ENCODE data around the gene UBXN2A.
"Not testable (repeated sequence)": the region's sequence is repeated elsewhere in the genome, so short reads cannot be mapped to it uniquely, and the experiment has no call there.

The UBXN2A gene

GRCh38 chr2:23976883-23977282 lies 36.6 kb downstream of the UBXN2A start:
- H3K27ac Mint-ChIP-seq = no peak overlapping the region
- no peak overlapping the region for H3K4me3 Mint-ChIP-seq
- no peaks in the 10 kb centered on the region for H3K27me3 Mint-ChIP-seq
- peaks cover 2% of the 10 kb centered on the region for H3K36me3 Mint-ChIP-seq
- H3K4me1 Mint-ChIP-seq (ENCODE audit: low read depth) = no peaks in the 10 kb centered on the region
- H3K9me3 Mint-ChIP-seq (ENCODE audit: low read depth) = no peaks in the 10 kb centered on the region

GRCh38 chr2:23988371-23988770 lies 48.1 kb downstream of the UBXN2A start:
- Mint-ChIP-seq H3K27ac (no peak overlapping the region), H3K36me3 (peaks cover 4% of the 10 kb centered on the region), H3K27me3 (no peaks in the 10 kb centered on the region), H3K4me3 (no peak overlapping the region), H3K9me3 (ENCODE audit: low read depth) (no peaks in the 10 kb centered on the region), H3K4me1 (ENCODE audit: low read depth) (no peaks in the 10 kb centered on the region)

- Mint-ChIP-seq H3K9me3 (ENCODE audit: low read depth) (no peaks in the 10 kb centered on the region), H3K27ac (no peak overlapping the region), H3K36me3 (peaks cover 4% of the 10 kb centered on the region)
These were observed 52.7 kb downstream of the UBXN2A start for GRCh38 chr2:23992931-23993330.

GRCh38 chr2:23993736-23994269 lies 53.5 kb downstream of the UBXN2A start:
- Mint-ChIP-seq H3K27ac (no peak overlapping the region), H3K4me1 (ENCODE audit: low read depth) (no peaks in the 10 kb centered on the region), H3K36me3 (peaks cover 6% of the 10 kb centered on the region), H3K9me3 (ENCODE audit: low read depth) (no peaks in the 10 kb centered on the region), H3K27me3 (no peaks in the 10 kb centered on the region), H3K4me3 (no peak overlapping the region)

More at GRCh38 chr2:23992931-23993330, 52.7 kb downstream of the UBXN2A start:
- Mint-ChIP-seq H3K4me1 (ENCODE audit: low read depth) (no peaks in the 10 kb centered on the region), H3K4me3 (no peak overlapping the region), H3K27me3 (no peaks in the 10 kb centered on the region)

- Mint-ChIP-seq H3K36me3 (peaks cover 7% of the 10 kb centered on the region), H3K27me3 (no peaks in the 10 kb centered on the region), H3K4me3 (no peak overlapping the region), H3K4me1 (ENCODE audit: low read depth) (no peaks in the 10 kb centered on the region), H3K27ac (no peak overlapping the region), H3K9me3 (ENCODE audit: low read depth) (no peaks in the 10 kb centered on the region)
These were observed 54.3 kb downstream of the UBXN2A start for GRCh38 chr2:23994567-23994966.

GRCh38 chr2:24007693-24008092 lies 67.4 kb downstream of the UBXN2A start:
- Mint-ChIP-seq H3K4me1 (ENCODE audit: low read depth) (peaks cover 5% of the 10 kb centered on the region), H3K27ac (no peak overlapping the region), H3K27me3 (peaks cover 15% of the 10 kb centered on the region), H3K9me3 (ENCODE audit: low read depth) (no peaks in the 10 kb centered on the region), H3K4me3 (no peak overlapping the region), H3K36me3 (no peaks in the 10 kb centered on the region)

GRCh38 chr2:24008672-24009366 lies 68.6 kb downstream of the UBXN2A start:
- Mint-ChIP-seq H3K4me1 (ENCODE audit: low read depth) (peaks cover 5% of the 10 kb centered on the region), H3K36me3 (no peaks in the 10 kb centered on the region), H3K4me3 (peak overlapping the region; percentile 60), H3K9me3 (ENCODE audit: low read depth) (no peaks in the 10 kb centered on the region), H3K27me3 (peaks cover 20% of the 10 kb centered on the region), H3K27ac (no peak overlapping the region)

- Mint-ChIP-seq H3K4me1 (ENCODE audit: low read depth) (peaks cover 5% of the 10 kb centered on the region), H3K9me3 (ENCODE audit: low read depth) (no peaks in the 10 kb centered on the region), H3K27me3 (peaks cover 20% of the 10 kb centered on the region), H3K36me3 (no peaks in the 10 kb centered on the region), H3K4me3 (peak overlapping the region; percentile 60), H3K27ac (no peak overlapping the region)
These were observed 69.1 kb downstream of the UBXN2A start for GRCh38 chr2:24009367-24009679.

- H3K4me3 Mint-ChIP-seq = peak within 1 kb of the TSS; percentile 60
- H3K36me3 Mint-ChIP-seq = no peaks in the 10 kb centered on the region
These were observed 69.6 kb downstream of the UBXN2A start, which contains the start of gene MFSD2B for GRCh38 chr2:24009680-24010476. Gene MFSD2B, plus strand, starts transcription at chr2:24010085. Its CDS starts 12 bp downstream, at chr2:24010097.

GRCh38 chr2:24010477-24011249 lies 70.4 kb downstream of the UBXN2A start:
- H3K9me3 Mint-ChIP-seq (ENCODE audit: low read depth) = no peaks in the 10 kb centered on the region
- peaks cover 22% of the 10 kb centered on the region for H3K27me3 Mint-ChIP-seq
- H3K36me3 Mint-ChIP-seq = no peaks in the 10 kb centered on the region
- H3K27ac Mint-ChIP-seq = no peak overlapping the region
- peaks cover 5% of the 10 kb centered on the region for H3K4me1 Mint-ChIP-seq (ENCODE audit: low read depth)
- no peak overlapping the region for H3K4me3 Mint-ChIP-seq

More at GRCh38 chr2:24009680-24010476, 69.6 kb downstream of the UBXN2A start, which contains the start of gene MFSD2B:
- peaks cover 22% of the 10 kb centered on the region for H3K27me3 Mint-ChIP-seq
- H3K4me1 Mint-ChIP-seq (ENCODE audit: low read depth) = peaks cover 5% of the 10 kb centered on the region
- H3K9me3 Mint-ChIP-seq (ENCODE audit: low read depth) = no peaks in the 10 kb centered on the region
- H3K27ac Mint-ChIP-seq = no peak within 1 kb of the TSS

- no peaks in the 10 kb centered on the region for H3K9me3 Mint-ChIP-seq (ENCODE audit: low read depth)
- no peak overlapping the region for H3K27ac Mint-ChIP-seq
- peaks cover 5% of the 10 kb centered on the region for H3K4me1 Mint-ChIP-seq (ENCODE audit: low read depth)
- H3K27me3 Mint-ChIP-seq = peaks cover 22% of the 10 kb centered on the region
- peak overlapping the region; percentile 34 for H3K4me3 Mint-ChIP-seq
- H3K36me3 Mint-ChIP-seq = no peaks in the 10 kb centered on the region
These were observed 71.2 kb downstream of the UBXN2A start for GRCh38 chr2:24011250-24012104.

- H3K4me3 Mint-ChIP-seq = no peak overlapping the region
- no peaks in the 10 kb centered on the region for H3K9me3 Mint-ChIP-seq (ENCODE audit: low read depth)
- H3K36me3 Mint-ChIP-seq = no peaks in the 10 kb centered on the region
- peaks cover 5% of the 10 kb centered on the region for H3K4me1 Mint-ChIP-seq (ENCODE audit: low read depth)
- no peak overlapping the region for H3K27ac Mint-ChIP-seq
- H3K27me3 Mint-ChIP-seq = peaks cover 22% of the 10 kb centered on the region
These were observed 72.4 kb downstream of the UBXN2A start for GRCh38 chr2:24012521-24013188.

- not testable (repeated sequence) for H3K27ac Mint-ChIP-seq; H3K4me1 Mint-ChIP-seq (ENCODE audit: low read depth); H3K9me3 Mint-ChIP-seq (ENCODE audit: low read depth); H3K36me3 Mint-ChIP-seq; H3K4me3 Mint-ChIP-seq
- H3K27me3 Mint-ChIP-seq = peaks cover 18% of the 10 kb centered on the region
These were observed 74.6 kb downstream of the UBXN2A start for GRCh38 chr2:24014902-24015301.
